ENCODE measurements around the gene ASGR1.
"Not testable (repeated sequence)": the region's sequence is repeated elsewhere in the genome, so short reads cannot be mapped to it uniquely, and the experiment has no call there.

DNA sequence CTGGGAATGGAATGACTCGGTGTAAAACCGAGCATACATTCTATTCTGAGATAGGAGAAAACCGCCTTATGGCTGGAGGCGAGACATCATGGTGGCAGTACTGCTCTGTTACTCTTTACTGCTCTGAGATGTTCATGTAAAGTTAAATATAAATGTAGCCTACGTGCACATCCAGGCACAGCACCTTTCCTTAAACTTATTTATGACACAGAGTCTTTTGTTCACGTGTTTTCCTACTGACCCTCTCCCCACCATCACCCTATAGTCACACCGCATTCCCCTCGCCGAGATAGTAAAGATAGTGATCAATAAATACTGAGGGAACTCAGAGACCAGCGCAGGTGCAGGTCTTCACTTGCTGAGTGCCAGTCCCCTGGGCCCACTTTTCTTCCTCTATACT, 19.6 kb downstream of the ASGR1 start:
- TF ChIP-seq, protein P1, sequence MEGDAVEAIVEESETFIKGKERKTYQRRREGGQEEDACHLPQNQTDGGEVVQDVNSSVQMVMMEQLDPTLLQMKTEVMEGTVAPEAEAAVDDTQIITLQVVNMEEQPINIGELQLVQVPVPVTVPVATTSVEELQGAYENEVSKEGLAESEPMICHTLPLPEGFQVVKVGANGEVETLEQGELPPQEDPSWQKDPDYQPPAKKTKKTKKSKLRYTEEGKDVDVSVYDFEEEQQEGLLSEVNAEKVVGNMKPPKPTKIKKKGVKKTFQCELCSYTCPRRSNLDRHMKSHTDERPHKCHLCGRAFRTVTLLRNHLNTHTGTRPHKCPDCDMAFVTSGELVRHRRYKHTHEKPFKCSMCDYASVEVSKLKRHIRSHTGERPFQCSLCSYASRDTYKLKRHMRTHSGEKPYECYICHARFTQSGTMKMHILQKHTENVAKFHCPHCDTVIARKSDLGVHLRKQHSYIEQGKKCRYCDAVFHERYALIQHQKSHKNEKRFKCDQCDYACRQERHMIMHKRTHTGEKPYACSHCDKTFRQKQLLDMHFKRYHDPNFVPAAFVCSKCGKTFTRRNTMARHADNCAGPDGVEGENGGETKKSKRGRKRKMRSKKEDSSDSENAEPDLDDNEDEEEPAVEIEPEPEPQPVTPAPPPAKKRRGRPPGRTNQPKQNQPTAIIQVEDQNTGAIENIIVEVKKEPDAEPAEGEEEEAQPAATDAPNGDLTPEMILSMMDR (IDR thresholded peaks at IDR 0.05 in 4 of 5, conservative IDR thresholded peaks at IDR 0.05 in 1 of 5): not testable (repeated sequence)
- TF ChIP-seq POLR2A (IDR thresholded peaks at IDR 0.05): not testable (repeated sequence)

Measured in gastrocnemius medialis (tissue), 4 donors.